GM21367 (cell line): ENCODE results near the gene DHRSX.
"Not testable (repeated sequence)": the region's sequence is repeated elsewhere in the genome, so short reads cannot be mapped to it uniquely, and the experiment has no call there.

Source experiments
- ATAC-seq: cut with Tn5 transposase; IDR thresholded peaks from one replicate; pipeline ENCODE4 v1.9.1; 2021; ENCODE audit not compliant: unreplicated experiment

Gene DHRSX

GRCh38 chrX:2520539-2520938, 19.8 kb upstream of the DHRSX start:
- ATAC-seq: no peak

- not testable (repeated sequence) for ATAC-seq
These were observed 18.9 kb upstream of the DHRSX start for GRCh38 chrX:2519638-2520037.

- no peak for ATAC-seq
These were observed 16.3 kb upstream of the DHRSX start for GRCh38 chrX:2517055-2517454.

- ATAC-seq: peak; percentile 55
These were observed 15.8 kb upstream of the DHRSX start for GRCh38 chrX:2516623-2517022.

GRCh38 chrX:2514131-2514530, 13.4 kb upstream of the DHRSX start:
- ATAC-seq: no peak

- ATAC-seq: no peak
These were observed 12.4 kb upstream of the DHRSX start for GRCh38 chrX:2513121-2513664.

GRCh38 chrX:2512501-2512900, 11.7 kb upstream of the DHRSX start:
- ATAC-seq: no peak

- ATAC-seq: no peak
These were observed 10.6 kb upstream of the DHRSX start for GRCh38 chrX:2511326-2511725.

- ATAC-seq: no peak
These were observed 8.0 kb upstream of the DHRSX start for GRCh38 chrX:2508648-2509335.

GRCh38 chrX:2507904-2508627, 7.3 kb upstream of the DHRSX start:
- ATAC-seq: no peak

- no peak for ATAC-seq
These were observed 6.4 kb upstream of the DHRSX start for GRCh38 chrX:2507196-2507595.

GRCh38 chrX:2505341-2505740, 4.6 kb upstream of the DHRSX start:
- not testable (repeated sequence) for ATAC-seq

- no peak for ATAC-seq
These were observed 4.0 kb upstream of the DHRSX start for GRCh38 chrX:2504706-2505332.

GRCh38 chrX:2503591-2504500, 3.1 kb upstream of the DHRSX start:
- ATAC-seq: no peak

GRCh38 chrX:2502668-2503519, 2.1 kb upstream of the DHRSX start:
- no peak for ATAC-seq

- ATAC-seq: no peak
These were observed 1.4 kb upstream of the DHRSX start for GRCh38 chrX:2502120-2502667.

GRCh38 chrX:2501559-2502102, 855 bp upstream of the DHRSX start:
- ATAC-seq: no peak

- peak; percentile 54 for ATAC-seq
These were observed 529 bp downstream of the DHRSX start for GRCh38 chrX:2500091-2500802.

- ATAC-seq: no peak
These were observed 1.3 kb downstream of the DHRSX start for GRCh38 chrX:2499507-2499906.
